Amniotic stem cell (primary cell): ENCODE results near the gene PRSS12.
"Not testable (repeated sequence)": the region's sequence is repeated elsewhere in the genome, so short reads cannot be mapped to it uniquely, and the experiment has no call there.

Experiments
- DNase-seq: peaks from one replicate; lab custom pipeline; 2025; lab: John Stamatoyannopoulos, UW

PRSS12 gene, protein sequence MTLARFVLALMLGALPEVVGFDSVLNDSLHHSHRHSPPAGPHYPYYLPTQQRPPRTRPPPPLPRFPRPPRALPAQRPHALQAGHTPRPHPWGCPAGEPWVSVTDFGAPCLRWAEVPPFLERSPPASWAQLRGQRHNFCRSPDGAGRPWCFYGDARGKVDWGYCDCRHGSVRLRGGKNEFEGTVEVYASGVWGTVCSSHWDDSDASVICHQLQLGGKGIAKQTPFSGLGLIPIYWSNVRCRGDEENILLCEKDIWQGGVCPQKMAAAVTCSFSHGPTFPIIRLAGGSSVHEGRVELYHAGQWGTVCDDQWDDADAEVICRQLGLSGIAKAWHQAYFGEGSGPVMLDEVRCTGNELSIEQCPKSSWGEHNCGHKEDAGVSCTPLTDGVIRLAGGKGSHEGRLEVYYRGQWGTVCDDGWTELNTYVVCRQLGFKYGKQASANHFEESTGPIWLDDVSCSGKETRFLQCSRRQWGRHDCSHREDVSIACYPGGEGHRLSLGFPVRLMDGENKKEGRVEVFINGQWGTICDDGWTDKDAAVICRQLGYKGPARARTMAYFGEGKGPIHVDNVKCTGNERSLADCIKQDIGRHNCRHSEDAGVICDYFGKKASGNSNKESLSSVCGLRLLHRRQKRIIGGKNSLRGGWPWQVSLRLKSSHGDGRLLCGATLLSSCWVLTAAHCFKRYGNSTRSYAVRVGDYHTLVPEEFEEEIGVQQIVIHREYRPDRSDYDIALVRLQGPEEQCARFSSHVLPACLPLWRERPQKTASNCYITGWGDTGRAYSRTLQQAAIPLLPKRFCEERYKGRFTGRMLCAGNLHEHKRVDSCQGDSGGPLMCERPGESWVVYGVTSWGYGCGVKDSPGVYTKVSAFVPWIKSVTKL

DNA sequence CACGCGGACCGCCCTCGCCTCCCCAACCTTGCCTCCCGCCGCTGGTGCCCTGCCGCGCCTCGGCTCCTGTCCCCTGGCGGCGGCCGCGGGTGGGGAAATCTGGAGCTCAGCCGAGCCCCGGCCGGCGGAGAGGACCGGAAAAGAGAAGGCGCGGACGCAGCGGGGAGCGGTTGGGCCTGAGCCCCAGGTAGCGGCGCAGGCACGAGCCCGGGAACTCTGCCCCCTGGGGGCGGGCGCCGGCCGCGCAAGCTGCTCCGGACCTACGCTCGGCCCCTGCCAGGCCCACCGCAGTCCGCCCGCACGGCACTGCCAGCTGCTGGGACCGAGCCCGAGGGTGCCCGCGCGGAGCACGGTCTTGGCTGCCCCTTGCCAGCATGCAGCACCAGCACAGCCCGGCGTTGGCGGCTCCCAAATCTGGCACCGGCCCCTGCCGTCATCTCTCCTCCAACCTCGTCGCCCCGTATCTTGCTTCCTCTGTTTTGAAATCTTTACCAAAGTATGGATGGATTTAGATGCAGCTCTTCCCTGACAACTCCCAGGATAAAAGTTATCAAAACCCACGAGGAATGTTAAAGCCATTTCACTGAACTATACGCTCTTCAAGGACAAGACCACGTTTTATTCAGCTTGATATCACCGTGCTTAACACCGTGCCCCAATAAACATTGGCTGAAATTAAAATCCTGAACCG lies at the start of gene PRSS12:
PRSS12 (minus strand) TSS at position 161 of the 691 bp plus-strand sequence. CDS start 283 bp downstream, outside the sequence.
- DNase-seq, result peak; percentile 56

DNA sequence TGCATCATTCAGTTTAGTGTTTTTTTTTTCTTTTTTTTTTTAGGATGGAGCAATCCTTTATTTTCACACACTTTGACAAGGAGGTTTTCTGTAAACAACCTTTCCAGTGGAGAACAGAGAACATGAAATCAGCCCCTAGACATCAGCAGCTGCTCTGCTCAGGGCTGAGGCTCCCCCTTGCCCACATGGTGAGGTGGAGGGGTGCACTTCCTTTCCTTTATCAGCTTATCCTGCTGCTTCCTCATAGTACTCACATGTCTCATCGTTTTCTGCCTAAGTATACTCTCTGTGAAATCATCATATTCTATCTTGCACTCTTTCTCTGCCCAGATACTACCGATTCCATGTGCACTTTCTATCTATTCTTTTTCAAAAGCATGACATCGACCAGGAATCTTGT lies 47.6 kb upstream of the PRSS12 start:
- DNase-seq, result no peak

DNA sequence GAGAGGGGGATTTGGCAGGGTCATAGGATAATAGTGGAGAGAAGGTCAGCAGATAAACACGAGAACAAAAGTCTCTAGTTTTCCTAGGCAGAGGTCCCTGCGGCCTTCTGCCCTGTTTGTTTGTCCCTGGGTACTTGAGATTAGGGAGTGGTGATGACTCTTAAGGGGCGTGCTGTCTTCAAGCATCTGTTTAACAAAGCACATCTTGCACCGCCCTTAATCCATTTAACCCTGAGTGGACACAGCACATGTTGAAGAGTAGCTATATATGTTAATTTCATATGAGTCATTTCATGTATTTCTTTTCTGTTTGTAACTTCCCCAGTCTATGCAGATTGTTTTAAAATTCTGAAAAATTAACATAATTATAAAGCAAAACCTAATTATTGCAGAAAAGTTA lies 47.1 kb upstream of the PRSS12 start:
- not testable (repeated sequence) for DNase-seq

DNA sequence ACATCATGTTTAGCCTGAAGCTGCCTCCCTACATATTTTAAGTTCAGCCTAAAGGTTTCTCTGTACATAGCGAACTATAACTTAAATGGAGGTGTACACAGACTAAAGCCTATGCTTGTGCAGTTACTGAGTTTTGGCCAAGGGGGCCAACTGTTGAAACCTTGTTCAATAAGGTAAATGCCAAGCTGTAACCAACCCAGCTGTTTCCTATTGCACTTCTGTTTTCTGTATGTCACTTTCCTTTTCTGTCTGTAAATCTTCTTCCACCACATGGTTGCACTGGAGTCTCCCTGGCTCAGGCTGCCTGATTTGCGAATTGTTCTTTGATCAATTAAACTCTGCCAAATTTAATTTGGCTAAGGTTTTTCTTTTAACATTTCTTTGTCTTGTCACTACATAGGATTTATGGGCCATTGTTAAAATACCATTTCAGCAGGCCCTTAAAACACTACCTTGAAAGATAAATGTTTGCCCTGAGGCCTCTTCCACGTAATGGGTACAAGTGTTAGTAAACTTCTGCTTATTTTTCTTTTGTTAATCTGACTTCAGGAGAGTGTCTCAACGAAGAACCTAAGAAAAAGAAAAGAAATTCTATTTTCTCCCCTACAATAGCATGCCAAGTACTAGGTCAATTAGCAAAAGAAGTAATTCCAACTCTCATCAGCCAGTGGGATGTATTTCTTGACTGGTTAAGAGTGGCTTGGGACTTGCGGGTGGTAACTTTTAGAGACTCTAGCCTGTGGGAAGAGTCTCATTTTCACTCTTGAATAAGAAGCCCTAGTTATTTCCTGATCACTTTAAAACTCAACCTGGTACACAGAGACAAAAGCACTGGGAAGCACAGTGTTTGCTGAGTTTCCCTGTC lies 45.7 kb upstream of the PRSS12 start:
- DNase-seq, result no peak

DNA sequence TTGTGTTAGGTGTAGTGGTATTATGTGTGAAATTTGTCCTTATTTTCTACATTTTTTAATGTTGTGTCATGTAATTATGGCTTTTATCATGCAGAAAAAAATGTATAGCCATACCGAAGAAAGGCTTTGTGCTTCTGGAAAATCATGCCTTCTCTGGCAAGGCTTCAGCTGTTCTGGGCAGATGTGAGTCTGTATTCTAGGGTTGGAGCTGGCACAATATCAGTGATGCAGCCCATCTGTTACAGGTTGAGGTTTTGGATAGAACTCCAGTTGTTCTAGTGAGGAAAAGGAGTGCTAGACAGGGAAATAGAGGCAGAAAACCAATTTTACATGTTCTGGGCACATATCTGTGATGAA lies 44.8 kb upstream of the PRSS12 start:
- no peak for DNase-seq

DNA sequence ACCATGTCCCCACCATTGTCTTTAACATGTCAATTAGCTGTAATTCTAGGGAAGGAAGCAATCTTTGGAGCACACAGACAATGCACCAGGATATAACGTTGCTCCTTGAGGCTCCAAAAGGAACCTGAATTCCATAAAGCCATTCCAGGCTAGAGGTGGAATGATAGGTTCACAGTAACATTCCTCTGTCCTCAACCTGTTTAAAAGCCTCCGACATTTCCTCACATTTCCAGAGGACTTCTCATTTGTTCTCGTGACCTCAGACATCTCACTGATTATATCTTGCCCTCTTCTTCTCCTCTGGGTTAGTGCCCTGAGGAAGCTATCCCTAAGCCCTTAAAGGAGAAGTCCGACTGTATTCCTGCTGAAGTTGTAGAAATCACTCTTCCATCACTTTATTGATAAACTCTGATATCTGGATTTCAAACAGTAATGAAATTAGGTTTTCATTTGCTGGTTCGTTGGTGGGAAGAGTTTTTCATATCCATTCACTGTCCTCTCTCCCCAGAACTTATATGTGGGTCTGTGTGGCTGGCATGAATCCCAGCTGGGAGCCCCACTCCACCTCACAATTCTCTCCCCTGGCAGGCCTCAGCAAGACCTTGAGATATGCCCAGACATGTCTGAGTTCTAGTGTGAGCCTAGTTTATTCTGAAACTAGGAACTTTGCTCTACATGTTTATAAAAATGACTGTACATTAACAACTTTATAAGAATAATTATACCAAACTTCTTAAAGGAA lies 44.2 kb upstream of the PRSS12 start:
- DNase-seq, result no peak

DNA sequence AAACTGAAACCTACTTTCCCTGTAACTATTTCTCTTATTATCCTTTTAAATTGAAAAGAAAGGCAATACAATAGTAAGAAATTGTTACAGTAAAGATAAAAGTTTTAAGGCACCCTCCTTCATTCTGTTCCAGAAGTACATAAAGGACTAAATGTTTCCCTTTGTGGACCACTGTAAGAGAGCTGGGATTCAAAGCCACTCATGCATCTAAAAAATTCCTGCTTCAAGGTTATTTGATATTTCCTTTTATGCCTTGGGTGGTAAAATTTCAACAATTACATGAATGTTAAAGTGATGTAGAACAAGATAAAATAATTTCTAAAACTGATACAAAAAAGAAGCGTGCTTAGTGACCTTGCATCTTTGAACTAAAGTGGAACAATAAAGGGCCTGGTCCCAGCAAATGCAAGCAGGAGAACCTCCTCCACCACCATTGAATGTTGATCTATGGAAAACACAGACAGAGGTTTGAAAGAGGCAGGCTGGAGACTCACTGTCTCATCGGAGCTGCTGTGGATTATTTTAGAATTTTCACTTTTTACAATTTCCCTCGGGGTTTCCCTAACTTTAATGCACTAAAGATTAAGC lies 42.3 kb upstream of the PRSS12 start:
- DNase-seq, result no peak

DNA sequence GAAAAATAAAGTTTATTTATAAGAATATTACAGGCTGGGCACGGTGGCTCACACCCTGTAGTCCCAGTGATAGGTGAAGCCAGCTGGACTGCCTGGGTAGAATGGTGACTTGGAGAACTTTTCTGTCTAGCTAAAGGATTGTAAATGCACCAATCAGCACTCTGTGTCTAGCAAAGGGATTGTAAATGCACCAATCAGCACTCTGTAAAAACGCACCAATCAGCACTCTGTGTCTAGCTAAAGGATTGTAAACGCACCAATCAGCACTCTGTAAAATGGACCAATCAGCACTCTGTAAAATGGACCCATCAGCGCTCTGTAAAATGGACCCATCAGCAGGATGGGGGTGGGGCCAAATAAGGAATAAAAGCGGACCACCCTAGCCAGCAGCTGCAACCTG lies 39.7 kb upstream of the PRSS12 start:
- not testable (repeated sequence) for DNase-seq

DNA sequence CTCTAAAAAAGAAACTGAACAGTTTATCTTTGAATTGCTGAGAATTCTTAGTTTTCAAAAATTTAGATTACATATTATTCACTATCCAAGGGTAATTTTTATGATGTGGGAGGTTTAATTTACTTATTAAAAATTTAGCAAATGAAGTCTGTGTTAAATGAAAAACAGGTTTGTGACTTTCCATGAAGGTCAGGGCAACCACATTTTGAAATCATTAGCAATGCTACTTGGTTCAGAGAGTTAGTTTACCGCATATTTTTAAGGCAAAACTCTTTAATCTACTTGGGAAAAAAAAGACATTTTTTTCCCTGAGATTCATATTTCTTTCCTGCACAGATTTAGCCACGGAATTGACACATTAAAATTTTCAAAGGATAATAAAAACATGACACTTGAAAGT lies 37.3 kb upstream of the PRSS12 start:
- no peak for DNase-seq

DNA sequence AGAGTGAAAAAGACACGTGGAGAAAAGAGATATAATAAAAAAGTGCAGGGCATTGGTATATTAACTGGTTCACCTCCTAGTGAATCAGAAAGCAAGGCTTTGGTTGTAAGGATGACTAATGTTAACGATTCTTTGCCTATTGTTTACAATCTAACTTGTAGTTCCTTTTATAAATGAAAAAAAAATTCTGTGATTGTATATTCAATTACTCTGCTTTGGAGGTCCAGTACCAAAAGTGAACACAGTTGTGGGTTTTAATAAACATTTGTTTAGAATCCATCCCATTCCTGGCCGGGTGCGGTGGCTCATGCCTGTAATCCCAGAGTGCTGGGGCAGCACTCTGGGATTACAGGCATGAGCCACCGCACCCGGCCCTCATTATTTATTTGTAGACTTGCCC lies 36.9 kb upstream of the PRSS12 start:
- no peak for DNase-seq

DNA sequence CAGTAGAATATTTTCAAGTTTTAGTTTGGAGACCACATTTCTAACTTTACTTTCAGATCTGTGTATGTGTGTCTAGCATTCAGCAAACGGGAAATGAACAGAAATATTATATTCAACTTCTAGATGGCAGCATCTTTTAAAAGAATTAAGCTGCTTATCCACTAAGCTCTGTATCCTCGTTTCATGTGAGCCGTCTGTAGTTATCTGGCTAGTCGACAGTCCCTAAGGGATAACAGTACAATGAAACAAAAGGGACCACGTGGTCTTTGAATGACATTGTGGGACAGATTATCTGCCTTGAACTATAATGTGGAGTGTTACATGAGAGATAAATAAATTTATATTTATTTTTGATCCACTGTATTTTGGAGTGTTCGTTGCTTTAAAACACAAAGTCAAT lies 35.8 kb upstream of the PRSS12 start:
- no peak for DNase-seq

DNA sequence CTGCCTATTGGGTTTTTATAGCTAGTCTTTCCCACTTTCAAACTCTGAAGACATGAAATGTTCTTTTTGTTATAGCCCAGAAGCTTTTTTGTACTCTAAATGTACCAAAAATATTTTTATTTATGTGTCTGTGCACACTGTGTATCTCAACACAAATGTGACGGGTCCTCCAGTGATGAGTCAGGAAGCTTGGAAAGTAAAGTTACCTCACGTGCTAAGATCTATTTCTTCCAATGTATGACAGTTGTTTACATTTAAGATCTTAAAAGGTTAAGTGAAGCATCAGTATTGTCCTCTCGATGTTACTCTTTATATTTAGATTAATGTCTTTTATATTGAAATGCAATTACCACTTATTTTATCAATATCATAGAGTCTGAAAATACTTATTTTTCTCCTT lies 29.1 kb upstream of the PRSS12 start:
- no peak for DNase-seq

DNA sequence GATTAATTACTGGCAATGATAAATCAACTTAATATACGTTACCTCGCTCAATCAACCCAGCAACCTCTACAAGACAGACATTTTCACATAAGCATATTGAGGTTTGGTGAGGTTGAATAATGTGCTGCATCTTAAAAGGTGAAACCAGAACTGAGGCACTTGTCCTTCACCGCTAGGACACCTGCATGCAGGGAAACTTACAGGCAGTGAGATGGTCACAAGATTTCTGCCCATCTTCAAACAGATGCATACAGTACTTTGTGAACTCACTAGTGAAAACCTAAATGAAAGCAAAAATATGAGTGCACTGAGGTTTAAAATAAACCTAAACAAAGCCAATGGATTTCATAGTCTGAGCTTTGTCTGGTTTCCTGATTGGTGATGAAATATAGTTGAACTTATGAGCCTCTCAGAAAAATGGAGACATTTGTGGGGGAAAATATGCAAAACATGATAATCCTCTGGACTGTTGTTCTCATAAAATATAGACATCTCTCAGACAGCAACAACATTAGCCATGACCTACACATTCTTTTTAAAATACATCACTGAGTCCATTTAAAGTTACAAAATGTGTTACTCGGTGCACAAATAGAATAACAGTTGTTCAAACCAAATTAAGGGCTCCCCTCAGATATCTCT lies 20.9 kb upstream of the PRSS12 start:
- no peak for DNase-seq

DNA sequence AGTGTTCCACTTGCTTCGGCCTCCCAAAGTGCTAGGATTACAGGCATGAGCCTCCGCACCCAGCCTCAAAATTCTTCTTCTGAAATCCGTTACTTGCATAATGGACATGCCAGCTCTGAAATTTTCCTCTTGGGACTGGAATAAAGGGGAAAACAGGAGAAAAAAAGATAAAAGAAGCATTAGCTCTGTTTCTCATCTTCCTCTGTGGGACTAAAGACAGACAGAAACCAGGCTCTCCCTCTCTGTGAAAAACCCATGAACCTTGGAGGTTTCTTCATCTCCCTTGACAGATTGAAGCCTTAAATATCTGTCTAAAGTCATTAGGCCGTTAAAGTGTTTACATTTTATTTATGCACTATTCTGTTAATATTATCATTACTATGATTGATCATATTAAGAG lies 19.4 kb upstream of the PRSS12 start:
- no peak for DNase-seq

DNA sequence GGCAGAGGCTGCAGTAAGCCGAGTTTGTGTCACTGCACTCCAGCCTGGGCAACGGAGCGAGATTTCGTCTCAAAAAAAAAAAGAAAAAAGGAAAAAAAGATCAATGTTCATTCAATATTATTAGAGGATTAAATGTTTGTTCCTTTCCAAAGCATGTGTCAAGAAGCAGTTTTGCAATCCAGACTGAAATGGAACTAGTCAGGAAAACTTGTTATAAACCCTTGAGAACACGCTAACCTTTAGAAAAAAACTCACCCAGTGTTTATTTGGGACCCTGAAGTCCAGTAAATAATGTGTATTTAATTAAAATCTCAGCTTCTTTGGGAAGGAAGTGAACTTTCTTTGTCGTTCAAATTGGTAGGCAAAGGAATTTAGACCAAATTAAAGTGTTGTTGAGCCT lies 16.4 kb upstream of the PRSS12 start:
- no peak for DNase-seq

DNA sequence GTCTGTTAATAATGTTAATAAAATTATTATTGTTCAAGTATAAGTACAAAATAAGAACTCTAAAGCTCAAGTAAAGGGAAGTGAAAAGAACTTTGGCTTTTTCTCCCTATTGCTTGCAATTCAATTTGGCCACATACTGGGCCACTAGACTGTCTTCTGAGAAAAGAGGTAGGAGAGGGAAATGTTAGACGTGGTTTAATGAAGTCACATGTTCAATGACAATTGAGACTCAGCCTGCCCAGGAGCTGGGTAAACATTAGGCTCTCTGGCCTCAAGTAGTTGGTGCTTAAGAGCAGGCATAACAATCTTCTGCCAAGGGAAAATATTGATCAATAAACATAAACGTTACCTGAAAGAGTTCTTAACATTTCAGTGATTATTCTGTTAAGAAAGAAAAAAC lies 15.1 kb upstream of the PRSS12 start:
- DNase-seq, result no peak

DNA sequence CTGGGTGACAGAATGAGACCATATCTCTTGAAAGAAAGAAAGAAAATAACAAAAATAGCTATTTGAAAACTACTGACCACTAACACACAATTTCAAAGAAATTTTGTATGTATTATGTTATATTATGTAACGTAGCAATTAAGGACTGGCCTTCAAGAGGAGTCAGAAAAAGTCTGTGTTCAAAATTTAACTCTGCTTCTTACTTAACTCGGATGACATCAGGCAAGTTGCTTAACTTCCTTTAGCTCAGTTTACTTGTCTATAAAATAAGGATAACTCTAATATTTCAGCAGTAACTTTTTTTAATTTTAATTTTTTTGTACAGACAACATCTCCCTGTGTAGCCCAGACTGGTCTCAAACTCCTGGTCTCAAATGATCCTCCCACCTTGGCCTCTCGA lies 14.6 kb upstream of the PRSS12 start:
- no peak for DNase-seq

DNA sequence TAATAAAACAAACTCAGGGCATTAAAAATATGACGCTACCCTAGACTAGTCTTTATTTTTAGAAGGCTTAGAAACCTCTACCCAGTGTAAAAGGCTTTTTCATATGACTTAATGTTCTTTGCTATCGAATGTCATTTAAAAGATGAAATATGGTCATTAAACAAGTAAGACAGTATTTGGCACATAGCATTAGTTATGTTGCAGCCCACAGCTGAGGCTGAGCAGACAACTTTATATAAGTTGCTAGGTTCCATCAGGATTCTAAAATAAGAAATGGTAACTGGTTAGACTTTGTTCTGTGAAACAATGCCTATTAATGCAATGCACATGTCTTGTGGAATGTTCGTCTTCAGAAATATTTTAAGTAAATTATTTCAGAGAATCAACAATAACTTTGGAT lies 10.4 kb upstream of the PRSS12 start:
- no peak for DNase-seq

DNA sequence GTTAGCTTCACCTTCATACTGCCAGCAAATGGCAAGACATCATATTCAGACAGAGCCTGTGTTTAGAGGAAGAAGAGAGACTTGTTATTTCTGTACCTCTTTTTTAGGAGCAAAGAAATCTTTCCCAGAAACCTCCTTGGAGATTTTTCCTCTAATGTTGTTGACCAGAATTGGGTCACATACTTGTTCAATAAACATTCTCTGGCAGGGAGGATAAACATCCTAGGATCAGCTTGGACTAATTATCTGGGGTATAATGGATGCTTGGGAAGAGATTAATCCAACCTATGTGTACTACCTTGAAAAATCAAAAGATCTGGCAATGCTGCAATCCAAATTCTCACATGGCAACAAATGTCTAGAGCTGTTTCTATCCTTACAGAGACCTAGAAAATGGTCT lies 8.4 kb upstream of the PRSS12 start:
- no peak for DNase-seq

DNA sequence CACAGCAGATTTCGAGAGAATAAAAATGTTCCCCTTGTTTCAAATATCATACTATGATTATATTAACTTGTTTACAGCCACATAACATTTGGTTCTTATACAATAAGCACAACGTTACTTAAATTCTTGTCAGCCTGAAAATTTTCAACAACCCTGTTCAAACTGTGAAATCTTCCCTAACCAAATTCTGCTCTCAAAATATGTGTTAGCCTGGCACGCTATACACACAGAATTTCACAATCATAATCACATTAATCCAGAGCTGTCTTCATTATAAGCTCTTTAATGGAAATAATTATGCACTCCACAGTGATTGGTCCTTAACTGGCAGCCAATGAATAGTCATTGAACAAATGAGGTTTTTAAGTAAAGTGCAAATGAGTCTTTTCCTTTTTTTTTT lies 7.3 kb upstream of the PRSS12 start:
- DNase-seq, result no peak
